Common myeloid progenitor, CD34-positive (primary cell): ENCODE measurements around the gene RHOB.

Experiments used
- CTCF ChIA-PET: fragments of 350-600 bp; sonication (Branson Sonifier 250); formaldehyde crosslinking; loops from one replicate; lab custom pipeline; 2021; ENCODE audit warnings: antibody characterized with exemption; lab: Charles Lee
- POLR2A ChIA-PET: fragments of 350-600 bp; sonication (Branson Sonifier 250); formaldehyde crosslinking; loops from one replicate; lab custom pipeline; 2021; ENCODE audit warnings: antibody characterized with exemption; lab: Charles Lee
- DNase-seq, 3 donors: peaks; one replicate each; pipeline versions ENCODE4 v3.0.0 to v3.0.0-alpha.2; 2013
- H3K27ac ChIP-seq, 2 experiments: 1 replicate in 1 of 2; 2 replicates in 1 of 2; pipeline ENCODE4 v1.7.0; 2013; ENCODE audit warnings: inconsistent platforms in 2 of 2, low read length in 2 of 2, mild to moderate bottlenecking in 2 of 2, low read depth in 1 of 2, moderate library complexity in 1 of 2; ENCODE audit not compliant: severe bottlenecking in 2 of 2, insufficient read depth in 1 of 2, poor library complexity in 1 of 2
- H3K27me3 ChIP-seq, 5 experiments: replicated peaks in 2 of 5; 1 replicate in 3 of 5; 2 replicates in 2 of 5; pipeline versions ENCODE4 v1.6.1 to v1.7.0; 2013; ENCODE audit warnings: low read length in 4 of 5, mild to moderate bottlenecking in 2 of 5, moderate library complexity in 2 of 5, inconsistent platforms in 1 of 5; ENCODE audit not compliant: insufficient read depth in 5 of 5, control insufficient read depth in 4 of 5
- H3K36me3 ChIP-seq, 4 experiments: 1 replicate in 2 of 4; 2 replicates in 2 of 4; pipeline versions ENCODE4 v1.6.1 to v1.7.0; 2013; ENCODE audit warnings: low read length in 3 of 4, control low read depth in 1 of 4, mild to moderate bottlenecking in 1 of 4; ENCODE audit not compliant: control insufficient read depth in 4 of 4, insufficient read depth in 4 of 4
- H3K4me1 ChIP-seq, 4 experiments: 1 replicate in 3 of 4; 2 replicates in 1 of 4; pipeline versions ENCODE4 v1.6.1 to v1.7.1; 2013; ENCODE audit warnings: low read length in 3 of 4, mild to moderate bottlenecking in 3 of 4, control low read depth in 1 of 4, inconsistent platforms in 1 of 4, moderate library complexity in 1 of 4; ENCODE audit not compliant: control insufficient read depth in 4 of 4, insufficient read depth in 4 of 4; ENCODE audit errors: control extremely low read depth in 1 of 4
- H3K4me3 ChIP-seq, 7 experiments: 1 replicate in 4 of 7; 2 replicates in 3 of 7; pipeline versions ENCODE4 v1.5.1 to v1.7.0; 2013; ENCODE audit warnings: mild to moderate bottlenecking in 7 of 7, low read length in 6 of 7, moderate library complexity in 6 of 7, inconsistent platforms in 2 of 7, low read depth in 2 of 7, control low read depth in 1 of 7; ENCODE audit not compliant: insufficient read depth in 4 of 7, control insufficient read depth in 1 of 7; ENCODE audit errors: extremely low read depth in 1 of 7
- H3K9me3 ChIP-seq, 5 experiments: 1 replicate in 4 of 5; 2 replicates in 1 of 5; pipeline versions ENCODE4 v1.6.1 to v1.7.1; 2013; ENCODE audit warnings: low read length in 4 of 5, mild to moderate bottlenecking in 2 of 5, inconsistent platforms in 1 of 5, low read depth in 1 of 5, moderate library complexity in 1 of 5; ENCODE audit not compliant: control insufficient read depth in 4 of 5, insufficient read depth in 2 of 5; ENCODE audit errors: control extremely low read depth in 1 of 5
- WGBS: methylation state at CpG from one replicate; pipeline ENCODE4 v1.1.5; 2013; ENCODE audit not compliant: insufficient coverage; 5-methylcytosine and 5-hydroxymethylcytosine counted together

The RHOB gene

DNA sequence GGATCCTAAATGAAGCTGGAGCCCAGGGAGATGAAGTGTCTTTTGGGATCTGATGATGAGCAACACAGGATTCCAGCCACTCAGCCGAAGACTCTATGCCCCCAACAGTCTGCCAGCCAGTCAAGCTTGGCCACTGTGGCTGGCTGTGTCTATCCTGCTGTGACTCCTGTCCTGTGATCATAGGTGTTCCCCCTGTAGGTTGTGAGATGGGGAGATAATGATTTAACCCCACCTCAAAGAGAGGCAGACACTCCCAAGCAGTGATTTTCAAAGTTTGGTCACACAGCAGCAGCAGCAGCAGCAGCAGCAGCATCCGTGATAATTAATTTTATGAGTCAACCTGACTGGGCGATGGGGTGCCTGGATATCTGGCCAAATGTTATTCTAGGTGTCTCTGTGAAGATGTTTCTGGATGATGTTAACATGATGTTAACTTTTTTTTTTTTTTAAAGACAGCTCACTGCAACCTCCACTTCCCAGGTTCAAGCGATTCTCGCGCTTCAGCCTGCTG, 21.4 kb upstream of the RHOB start:
- H3K4me1 ChIP-seq, result peaks cover 11 to 49% (median 25%) of the 10 kb centered on the region in 4 experiments
- ChIA-PET POLR2A (interaction anchor here (1.2 to 2.1 kb wide), 2 partner anchors 14 to 21 kb away, joined by 4 to 11 read pairs; partner anchors contain the start of gene RHOB), CTCF (interaction anchor here (1.3 to 12.9 kb wide), 7 partner anchors 10 to 218 kb away, joined by 3 to 117 read pairs (median 7); no protein-coding TSS in a partner anchor)
- WGBS, result 93% methylated on average over 3 of the region's 6 CpGs
- peak in 1 of 3 donors; percentile 23 for DNase-seq
- H3K4me3 ChIP-seq, result no peak overlapping the region
- H3K9me3 ChIP-seq, result no peaks in the 10 kb centered on the region
- H3K36me3 ChIP-seq, result no peaks in the 10 kb centered on the region
- H3K27ac ChIP-seq, result peak overlapping the region in 1 of 2 experiments; percentile 23
- H3K27me3 ChIP-seq, result no peaks in the 10 kb centered on the region

DNA sequence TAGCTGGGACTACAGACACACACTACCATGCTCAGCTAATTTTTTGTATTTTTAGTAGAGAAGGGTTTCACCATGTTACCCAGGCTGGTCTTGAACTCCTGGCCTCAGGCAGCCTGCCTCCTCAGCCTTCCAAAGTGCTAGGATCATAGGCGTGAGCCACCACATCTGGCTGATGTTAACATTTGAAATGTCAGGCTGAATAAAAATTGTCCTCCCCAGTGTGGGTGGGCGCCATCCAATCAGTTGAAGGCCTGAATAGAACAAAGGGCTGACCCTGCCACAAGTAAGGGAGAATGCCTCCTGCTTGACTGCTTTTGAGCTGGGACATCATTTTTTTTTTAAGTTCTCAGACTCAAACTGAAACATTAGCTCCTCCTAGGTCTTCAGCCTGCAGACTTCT, 21.0 kb upstream of the RHOB start:
- Histone ChIP-seq H3K27me3 (no peaks in the 10 kb centered on the region), H3K4me1 (peaks cover 11 to 54% (median 25%) of the 10 kb centered on the region in 4 experiments), H3K27ac (no peak overlapping the region), H3K9me3 (no peaks in the 10 kb centered on the region), H3K4me3 (no peak overlapping the region), H3K36me3 (no peaks in the 10 kb centered on the region)
- DNase-seq, result no peak
- ChIA-PET CTCF (interaction anchor here (1.3 to 12.9 kb wide), 6 partner anchors 10 to 218 kb away, joined by 3 to 117 read pairs (median 7); no protein-coding TSS in a partner anchor), POLR2A (interaction anchor here (1.2 to 2.1 kb wide), 2 partner anchors 14 to 21 kb away, joined by 4 to 11 read pairs; partner anchors contain the start of gene RHOB)
- 92% methylated on average over 2 of the region's 2 CpGs for WGBS

DNA sequence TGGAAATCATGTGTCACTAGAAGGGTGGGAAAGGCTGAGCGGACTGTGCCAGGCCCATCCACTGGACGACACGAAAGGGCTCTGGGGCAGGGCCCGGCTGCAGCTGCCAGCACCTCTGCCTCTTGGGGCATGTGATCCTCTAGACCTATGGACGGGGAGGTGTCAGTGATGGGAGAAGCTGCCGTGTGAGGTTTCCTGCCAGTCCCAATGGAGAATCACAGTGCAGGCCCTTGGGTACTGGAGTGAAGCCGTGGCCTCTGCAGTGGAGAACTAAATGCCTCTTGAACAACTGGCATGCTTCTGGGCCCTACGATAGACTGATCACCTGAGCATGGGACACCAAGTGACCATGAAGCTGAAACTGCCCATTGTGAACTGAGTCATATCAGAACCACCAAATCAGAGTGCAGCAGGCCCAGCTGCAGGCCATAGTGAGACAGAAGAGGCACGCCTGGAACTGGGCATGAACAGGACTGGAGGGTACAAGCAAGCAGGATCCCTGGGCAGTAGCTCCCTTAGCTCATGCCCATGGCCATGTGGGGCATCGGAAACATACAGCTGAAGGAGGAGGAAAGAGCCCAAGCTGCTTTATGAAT, 18.8 kb upstream of the RHOB start:
- Histone ChIP-seq H3K9me3 (no peaks in the 10 kb centered on the region), H3K27ac (no peak overlapping the region), H3K4me3 (no peak overlapping the region), H3K36me3 (no peaks in the 10 kb centered on the region), H3K27me3 (no peaks in the 10 kb centered on the region), H3K4me1 (peaks cover 11 to 45% (median 24%) of the 10 kb centered on the region in 4 experiments)
- ChIA-PET CTCF (interaction anchor here (1.0 to 12.9 kb wide), 4 partner anchors 11 to 214 kb away, joined by 3 to 113 read pairs (median 4); no protein-coding TSS in a partner anchor), POLR2A (no interaction called here)
- no peak for DNase-seq
- 85% methylated on average over 10 of the region's 10 CpGs for WGBS

DNA sequence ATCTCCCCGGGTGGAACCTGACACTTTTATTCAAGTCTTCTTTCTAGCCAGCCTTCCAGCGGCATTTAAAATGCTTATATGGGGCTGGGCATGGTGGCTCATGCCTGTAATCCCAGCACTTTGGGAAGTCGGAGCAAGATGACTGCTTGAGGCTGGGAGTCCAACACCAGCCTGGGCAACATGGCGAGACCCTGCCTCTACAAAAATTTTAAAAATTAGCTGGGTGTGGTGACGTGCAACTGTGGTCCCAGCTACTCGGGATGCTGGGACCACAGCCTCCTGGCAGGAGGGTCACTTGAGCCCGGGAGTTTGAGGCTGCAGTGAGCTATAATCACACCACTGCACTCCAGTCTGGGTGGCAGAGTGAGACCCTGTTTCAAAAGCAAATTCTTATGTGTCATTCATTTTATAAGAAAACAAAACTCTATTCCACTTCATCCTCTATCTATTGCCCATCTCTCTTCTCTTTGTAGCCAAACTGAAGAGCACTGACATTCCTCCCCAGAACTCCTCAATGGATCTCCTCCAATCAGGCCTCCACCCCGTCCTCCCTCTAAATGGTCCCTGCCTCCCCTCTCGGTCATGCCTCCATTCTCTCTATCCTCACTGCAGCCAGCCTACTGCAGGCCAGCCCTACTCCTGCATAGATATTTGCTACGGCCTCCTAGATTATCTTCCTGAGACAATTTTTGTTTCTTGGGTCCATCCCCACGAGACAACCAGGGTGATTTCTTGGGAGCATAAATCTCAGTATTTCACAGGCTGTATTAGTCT, 18.0 kb upstream of the RHOB start:
- CTCF ChIA-PET, result interaction anchor here (1.0 to 12.9 kb wide), 3 partner anchors 10 to 18 kb away, joined by 3 to 113 read pairs (median 4); no protein-coding TSS in a partner anchor
- 96% methylated on average over 10 of the region's 11 CpGs for WGBS
- POLR2A ChIA-PET, result no interaction called here
- DNase-seq, result no peak
- Histone ChIP-seq H3K27me3 (no peaks in the 10 kb centered on the region), H3K9me3 (no peaks in the 10 kb centered on the region), H3K36me3 (no peaks in the 10 kb centered on the region), H3K4me1 (peaks cover 7 to 36% (median 19%) of the 10 kb centered on the region in 4 experiments), H3K4me3 (no peak overlapping the region), H3K27ac (no peak overlapping the region)

DNA sequence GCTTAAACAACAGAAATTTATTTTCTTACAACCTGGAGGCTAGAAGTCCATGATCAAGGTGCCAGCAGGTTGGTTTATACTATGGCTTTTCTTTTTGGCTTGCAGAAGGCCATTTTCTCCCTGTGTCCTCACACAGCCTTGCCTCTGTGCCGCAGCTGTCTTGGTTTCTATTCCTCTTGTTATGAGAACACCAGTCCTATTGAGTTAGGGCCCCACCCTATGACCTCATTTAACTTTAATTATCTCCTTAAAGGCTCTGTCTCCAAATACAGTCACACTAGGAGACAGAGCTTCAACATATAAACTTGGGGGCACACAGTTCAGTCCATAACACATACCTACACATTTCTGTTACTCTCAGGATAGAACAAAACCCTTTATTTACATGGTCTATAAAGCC, 17.3 kb upstream of the RHOB start:
- CTCF ChIA-PET, result interaction anchor here (1.0 to 12.9 kb wide), 2 partner anchors 10 to 18 kb away, joined by 3 to 113 read pairs; no protein-coding TSS in a partner anchor
- Histone ChIP-seq H3K27me3 (no peaks in the 10 kb centered on the region), H3K36me3 (no peaks in the 10 kb centered on the region), H3K27ac (no peak overlapping the region), H3K4me1 (peaks cover 4 to 30% (median 12%) of the 10 kb centered on the region in 4 experiments), H3K4me3 (no peak overlapping the region), H3K9me3 (no peaks in the 10 kb centered on the region)
- 100% methylated on average over 1 of the region's 1 CpG for WGBS
- POLR2A ChIA-PET, result no interaction called here
- no peak for DNase-seq

DNA sequence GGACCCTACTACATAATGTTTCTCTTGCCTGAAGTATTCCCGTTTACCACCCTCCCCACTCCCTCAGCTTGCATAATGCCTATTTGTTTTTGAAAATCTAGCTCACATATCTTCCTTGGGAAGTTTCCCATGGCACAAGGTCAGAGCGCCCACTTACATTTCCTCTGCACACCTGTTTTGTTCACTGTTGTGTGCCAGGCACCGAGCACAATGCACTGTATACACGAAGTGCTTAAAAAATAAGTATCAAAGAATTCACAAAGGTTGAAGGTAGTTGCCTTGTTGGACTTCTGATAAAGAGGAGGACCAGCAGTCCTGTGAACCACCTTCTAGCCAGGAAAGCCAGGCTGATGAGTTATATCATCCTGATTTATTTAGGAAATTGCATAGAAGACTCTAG, 16.8 kb upstream of the RHOB start:
- Histone ChIP-seq H3K27me3 (no peaks in the 10 kb centered on the region), H3K4me1 (peaks cover 3 to 25% (median 7%) of the 10 kb centered on the region in 4 experiments), H3K9me3 (no peaks in the 10 kb centered on the region), H3K4me3 (no peak overlapping the region), H3K27ac (no peak overlapping the region), H3K36me3 (no peaks in the 10 kb centered on the region)
- 100% methylated on average over 2 of the region's 4 CpGs for WGBS
- POLR2A ChIA-PET, result no interaction called here
- no peak for DNase-seq
- CTCF ChIA-PET, result interaction anchor here (1.0 to 12.9 kb wide), 2 partner anchors 9 to 19 kb away, joined by 3 to 113 read pairs; no protein-coding TSS in a partner anchor
